WTC11 (cell line): ENCODE measurements around the gene FBH1. TPM values are rescaled to one million over a fixed set of nuclear protein-coding genes. Genes with fewer than 3 reads are reported as not detected.
"Not testable (repeated sequence)": the region's sequence is repeated elsewhere in the genome, so short reads cannot be mapped to it uniquely, and the experiment has no call there.

Source experiments
- ATAC-seq: fragments of 200-7000 bp; cut with Tn5 transposase; 2 replicates; pipeline ENCODE4 v1.10.0; 2021; ENCODE audit warnings: mild to moderate bottlenecking, moderate library complexity
- CTCF ChIA-PET: fragments of 300-600 bp; sonication (Branson Sonifier 250); formaldehyde crosslinking; loops from one replicate; lab custom pipeline; 2021; ENCODE audit warnings: antibody characterized with exemption; lab: Charles Lee
- POLR2A ChIA-PET: fragments of 350-600 bp; sonication (Branson Sonifier 250); formaldehyde crosslinking; loops from one replicate; lab custom pipeline; 2021; ENCODE audit warnings: antibody characterized with exemption; lab: Charles Lee
- DNase-seq: peaks from one replicate; pipeline ENCODE4 v3.0.0; 2021; ENCODE audit warnings: low spot score
- H3K27ac Mint-ChIP-seq: 2 replicates; pipeline ENCODE4 v1.8.0; 2021; ENCODE audit warnings: mixed read lengths
- H3K27me3 Mint-ChIP-seq: 2 replicates; pipeline ENCODE4 v1.8.0; 2021; ENCODE audit warnings: low read depth, mild to moderate bottlenecking, moderate library complexity, mixed read lengths
- H3K36me3 Mint-ChIP-seq: 2 replicates; pipeline ENCODE4 v1.8.0; 2021; ENCODE audit warnings: mixed read lengths
- H3K4me1 Mint-ChIP-seq: 2 replicates; pipeline ENCODE4 v1.8.0; 2022; ENCODE audit warnings: mixed read lengths
- H3K4me3 Mint-ChIP-seq: 2 replicates; pipeline ENCODE4 v1.8.0; 2021; ENCODE audit warnings: mild to moderate bottlenecking, moderate library complexity, mixed read lengths
- H3K9me3 Mint-ChIP-seq: 2 replicates; pipeline ENCODE4 v1.8.0; 2021; ENCODE audit warnings: mixed read lengths
- EMX1 ChIP-seq: fragments of 250-450 bp; sonication (Bioruptor Pico); IDR thresholded peaks from 2 replicates; pipeline ENCODE4 v1.8.0; 2021; ENCODE audit warnings: mild to moderate bottlenecking
- FOXP1 ChIP-seq: sonication (generic); formaldehyde crosslinking; IDR thresholded peaks from 2 replicates; pipeline ENCODE4 v1.8.0; 2022; ENCODE audit warnings: missing genetic modification reagents, mild to moderate bottlenecking, moderate library complexity, borderline replicate concordance
- IRF2 ChIP-seq: sonication (generic); formaldehyde crosslinking; IDR thresholded peaks from 2 replicates; pipeline ENCODE4 v1.8.0; 2022; ENCODE audit warnings: low read depth, missing genetic modification reagents, borderline replicate concordance
- JAZF1 ChIP-seq: fragments of 250-450 bp; sonication (Bioruptor Pico); IDR thresholded peaks from 2 replicates; pipeline ENCODE4 v1.9.0; 2021; ENCODE audit warnings: moderate library complexity, mild to moderate bottlenecking, inconsistent platforms
- KAT7 ChIP-seq: sonication (generic); formaldehyde crosslinking; IDR thresholded peaks from 2 replicates; pipeline ENCODE4 v1.8.1; 2023; ENCODE audit warnings: missing genetic modification reagents, mild to moderate bottlenecking, borderline replicate concordance
- NR1H2 ChIP-seq: sonication (generic); formaldehyde crosslinking; IDR thresholded peaks from 2 replicates; pipeline ENCODE4 v1.9.0; 2021; ENCODE audit warnings: mild to moderate bottlenecking, moderate library complexity, missing genetic modification reagents
- NR2C2 ChIP-seq: sonication (generic); formaldehyde crosslinking; IDR thresholded peaks from 2 replicates; pipeline ENCODE4 v1.8.0; 2022; ENCODE audit warnings: mild to moderate bottlenecking, missing genetic modification reagents
- NR3C1 ChIP-seq: sonication (generic); formaldehyde crosslinking; conservative IDR thresholded peaks from 2 replicates; pipeline ENCODE4 v1.8.1; 2023; ENCODE audit warnings: low read depth, mild to moderate bottlenecking, missing genetic modification reagents
- RELA ChIP-seq: sonication (generic); formaldehyde crosslinking; IDR thresholded peaks from 2 replicates; pipeline ENCODE4 v1.8.1; 2022; ENCODE audit warnings: missing genetic modification reagents, mild to moderate bottlenecking, borderline replicate concordance
- TP53 ChIP-seq: sonication (generic); formaldehyde crosslinking; IDR thresholded peaks from 2 replicates; pipeline ENCODE4 v1.8.1; 2023; ENCODE audit warnings: mild to moderate bottlenecking, missing genetic modification reagents
- ZNF121 ChIP-seq: sonication (generic); formaldehyde crosslinking; IDR thresholded peaks from 2 replicates; pipeline ENCODE4 v1.8.0; 2023; ENCODE audit warnings: missing genetic modification reagents
- ZNF263 ChIP-seq: sonication (generic); formaldehyde crosslinking; IDR thresholded peaks from 2 replicates; pipeline ENCODE4 v1.8.1; 2022; ENCODE audit warnings: low read depth, mild to moderate bottlenecking, moderate library complexity, missing genetic modification reagents
- ZNF423 ChIP-seq: fragments of 250-450 bp; sonication (Bioruptor Pico); IDR thresholded peaks from 2 replicates; pipeline ENCODE4 v2.1.2; 2022; ENCODE audit warnings: mild to moderate bottlenecking, moderate library complexity
- total RNA-seq: library from RNA; stranded (reverse); gene quantifications from 3 replicates; pipeline ENCODE4 v1.2.3, GENCODE V29; 2021
- TF ChIP-seq, protein P1 (sequence below): fragments of 250-450 bp; sonication (Bioruptor Pico); conservative IDR thresholded peaks from 2 replicates; pipeline ENCODE4 v1.9.0; 2021; ENCODE audit warnings: mild to moderate bottlenecking
- TF ChIP-seq, protein P2 (sequence below): sonication (generic); formaldehyde crosslinking; IDR thresholded peaks from 2 replicates; pipeline ENCODE4 v1.8.1; 2022; ENCODE audit warnings: low read depth, mild to moderate bottlenecking, moderate library complexity, missing genetic modification reagents, borderline replicate concordance
- TF ChIP-seq, protein P3 (sequence below): fragments of 250-450 bp; sonication (Bioruptor Pico); IDR thresholded peaks from 2 replicates; pipeline ENCODE4 v1.9.0; 2021; ENCODE audit warnings: mild to moderate bottlenecking
- TF ChIP-seq, protein P4 (sequence below): sonication (generic); formaldehyde crosslinking; IDR thresholded peaks from 2 replicates; pipeline ENCODE4 v1.8.0; 2023; ENCODE audit warnings: missing genetic modification reagents
- TF ChIP-seq, protein P5 (sequence below): sonication (generic); formaldehyde crosslinking; IDR thresholded peaks from 2 replicates; pipeline ENCODE4 v1.8.1; 2023; ENCODE audit warnings: mild to moderate bottlenecking, moderate library complexity, missing genetic modification reagents
- TF ChIP-seq, protein P6 (sequence below): sonication (generic); formaldehyde crosslinking; IDR thresholded peaks from 2 replicates; pipeline ENCODE4 v1.8.1; 2022; ENCODE audit warnings: mild to moderate bottlenecking, missing genetic modification reagents, moderate library complexity, borderline replicate concordance
- TF ChIP-seq, protein P7 (sequence below): fragments of 250-450 bp; sonication (Bioruptor Pico); IDR thresholded peaks from 2 replicates; pipeline ENCODE4 v1.8.0; 2021; ENCODE audit warnings: mild to moderate bottlenecking

The FBH1 gene
- total RNA-seq, 1 experiment from 2014 or later: 66.8 TPM

DNA sequence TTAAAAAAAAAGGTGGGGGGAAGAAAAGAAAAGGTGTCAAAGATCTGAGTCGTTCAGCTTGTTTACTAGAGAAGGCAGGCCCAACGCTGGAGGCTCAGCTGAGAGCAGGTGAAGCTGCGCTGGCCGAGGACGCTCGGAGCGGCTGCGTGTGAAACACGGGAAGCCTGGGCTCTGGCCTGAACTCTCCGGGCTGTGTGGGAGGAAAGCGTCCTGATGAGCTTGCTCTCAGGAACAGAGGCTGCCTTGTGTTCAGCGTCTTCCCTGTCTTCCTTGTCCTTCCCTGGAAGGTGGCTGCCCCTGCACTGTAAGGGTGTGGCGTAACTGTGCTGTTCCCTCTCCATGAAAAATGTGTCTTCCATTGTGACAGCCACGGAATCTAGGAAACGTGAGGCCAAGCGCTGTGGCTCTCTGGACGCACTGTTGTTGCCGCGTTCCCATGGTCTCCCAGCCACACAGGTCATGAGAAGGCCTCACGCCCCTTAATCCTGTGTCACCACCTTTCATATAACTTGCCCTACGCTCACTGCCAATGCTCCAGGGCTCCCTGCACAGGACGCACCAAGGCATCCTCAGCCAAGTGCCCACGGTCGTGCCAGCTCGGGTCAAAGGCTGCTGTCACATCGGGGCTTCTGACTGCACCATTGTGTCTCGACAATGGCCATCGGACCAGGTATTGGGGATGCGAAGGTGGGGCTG is 71.5 kb downstream of the FBH1 start:
- Mint-ChIP-seq H3K9me3 (no peaks in the 10 kb centered on the region), H3K4me3 (no peak overlapping the region), H3K4me1 (peaks cover 9% of the 10 kb centered on the region), H3K27ac (no peak overlapping the region; the same call in 1 of the 2 replicates), H3K27me3 (no peaks in the 10 kb centered on the region), H3K36me3 (no peaks in the 10 kb centered on the region)
- POLR2A ChIA-PET: no interaction called here
- DNase-seq (no peak), ATAC-seq (no peak)
- CTCF ChIA-PET: interaction anchor here (0.9 kb wide), 1 partner anchor 122 kb away, joined by 3 read pairs; no protein-coding TSS in a partner anchor
- TF ChIP-seq ZNF121 (CRISPR knock-in tag): no peak
- TF ChIP-seq, protein P1, sequence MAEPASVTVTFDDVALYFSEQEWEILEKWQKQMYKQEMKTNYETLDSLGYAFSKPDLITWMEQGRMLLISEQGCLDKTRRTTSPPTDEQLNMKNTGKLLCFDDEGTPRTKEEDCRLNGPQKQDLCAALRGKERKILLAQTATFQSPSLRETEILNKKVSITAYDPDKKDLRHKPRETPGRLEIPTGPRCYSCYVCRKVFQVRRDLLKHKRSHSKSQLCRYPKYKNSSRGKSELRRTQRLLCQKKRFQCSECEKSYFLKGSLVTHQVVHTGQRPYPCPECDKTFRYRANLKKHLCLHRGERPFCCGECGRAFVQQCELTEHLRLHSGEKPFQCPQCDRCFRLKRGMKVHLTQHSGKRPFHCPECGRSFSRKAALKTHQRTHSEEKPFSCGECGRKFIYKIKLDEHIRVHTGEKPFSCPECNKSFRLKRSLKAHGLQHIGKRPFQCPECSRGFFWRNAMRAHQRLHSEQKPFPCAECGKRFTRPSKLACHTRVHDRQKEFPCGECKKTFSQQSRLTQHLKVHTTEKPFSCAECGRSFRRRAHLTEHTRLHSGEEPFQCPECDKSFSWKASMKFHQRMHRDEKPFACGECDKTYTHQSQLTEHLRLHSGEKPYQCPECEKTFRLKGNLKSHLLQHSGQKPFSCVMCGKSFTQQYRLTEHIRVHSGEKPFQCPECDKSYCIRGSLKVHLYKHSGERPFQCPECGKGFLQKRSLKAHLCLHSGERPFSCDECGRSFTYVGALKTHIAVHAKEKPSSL: no peak
- no peak for TF ChIP-seq NR3C1 (CRISPR knock-in tag)
- TF ChIP-seq, protein P2, sequence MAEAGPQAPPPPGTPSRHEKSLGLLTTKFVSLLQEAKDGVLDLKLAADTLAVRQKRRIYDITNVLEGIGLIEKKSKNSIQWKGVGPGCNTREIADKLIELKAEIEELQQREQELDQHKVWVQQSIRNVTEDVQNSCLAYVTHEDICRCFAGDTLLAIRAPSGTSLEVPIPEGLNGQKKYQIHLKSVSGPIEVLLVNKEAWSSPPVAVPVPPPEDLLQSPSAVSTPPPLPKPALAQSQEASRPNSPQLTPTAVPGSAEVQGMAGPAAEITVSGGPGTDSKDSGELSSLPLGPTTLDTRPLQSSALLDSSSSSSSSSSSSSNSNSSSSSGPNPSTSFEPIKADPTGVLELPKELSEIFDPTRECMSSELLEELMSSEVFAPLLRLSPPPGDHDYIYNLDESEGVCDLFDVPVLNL (CRISPR knock-in tag): no peak
- TF ChIP-seq, protein P3, sequence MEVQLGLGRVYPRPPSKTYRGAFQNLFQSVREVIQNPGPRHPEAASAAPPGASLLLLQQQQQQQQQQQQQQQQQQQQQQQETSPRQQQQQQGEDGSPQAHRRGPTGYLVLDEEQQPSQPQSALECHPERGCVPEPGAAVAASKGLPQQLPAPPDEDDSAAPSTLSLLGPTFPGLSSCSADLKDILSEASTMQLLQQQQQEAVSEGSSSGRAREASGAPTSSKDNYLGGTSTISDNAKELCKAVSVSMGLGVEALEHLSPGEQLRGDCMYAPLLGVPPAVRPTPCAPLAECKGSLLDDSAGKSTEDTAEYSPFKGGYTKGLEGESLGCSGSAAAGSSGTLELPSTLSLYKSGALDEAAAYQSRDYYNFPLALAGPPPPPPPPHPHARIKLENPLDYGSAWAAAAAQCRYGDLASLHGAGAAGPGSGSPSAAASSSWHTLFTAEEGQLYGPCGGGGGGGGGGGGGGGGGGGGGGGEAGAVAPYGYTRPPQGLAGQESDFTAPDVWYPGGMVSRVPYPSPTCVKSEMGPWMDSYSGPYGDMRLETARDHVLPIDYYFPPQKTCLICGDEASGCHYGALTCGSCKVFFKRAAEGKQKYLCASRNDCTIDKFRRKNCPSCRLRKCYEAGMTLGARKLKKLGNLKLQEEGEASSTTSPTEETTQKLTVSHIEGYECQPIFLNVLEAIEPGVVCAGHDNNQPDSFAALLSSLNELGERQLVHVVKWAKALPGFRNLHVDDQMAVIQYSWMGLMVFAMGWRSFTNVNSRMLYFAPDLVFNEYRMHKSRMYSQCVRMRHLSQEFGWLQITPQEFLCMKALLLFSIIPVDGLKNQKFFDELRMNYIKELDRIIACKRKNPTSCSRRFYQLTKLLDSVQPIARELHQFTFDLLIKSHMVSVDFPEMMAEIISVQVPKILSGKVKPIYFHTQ (CRISPR knock-in tag): no peak
- TF ChIP-seq TP53 (CRISPR knock-in tag): no peak
- TF ChIP-seq, protein P4, sequence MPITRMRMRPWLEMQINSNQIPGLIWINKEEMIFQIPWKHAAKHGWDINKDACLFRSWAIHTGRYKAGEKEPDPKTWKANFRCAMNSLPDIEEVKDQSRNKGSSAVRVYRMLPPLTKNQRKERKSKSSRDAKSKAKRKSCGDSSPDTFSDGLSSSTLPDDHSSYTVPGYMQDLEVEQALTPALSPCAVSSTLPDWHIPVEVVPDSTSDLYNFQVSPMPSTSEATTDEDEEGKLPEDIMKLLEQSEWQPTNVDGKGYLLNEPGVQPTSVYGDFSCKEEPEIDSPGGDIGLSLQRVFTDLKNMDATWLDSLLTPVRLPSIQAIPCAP: no peak
- no peak for TF ChIP-seq ZNF423
- TF ChIP-seq FOXP1 (CRISPR knock-in tag): no peak
- no peak for TF ChIP-seq EMX1

DNA sequence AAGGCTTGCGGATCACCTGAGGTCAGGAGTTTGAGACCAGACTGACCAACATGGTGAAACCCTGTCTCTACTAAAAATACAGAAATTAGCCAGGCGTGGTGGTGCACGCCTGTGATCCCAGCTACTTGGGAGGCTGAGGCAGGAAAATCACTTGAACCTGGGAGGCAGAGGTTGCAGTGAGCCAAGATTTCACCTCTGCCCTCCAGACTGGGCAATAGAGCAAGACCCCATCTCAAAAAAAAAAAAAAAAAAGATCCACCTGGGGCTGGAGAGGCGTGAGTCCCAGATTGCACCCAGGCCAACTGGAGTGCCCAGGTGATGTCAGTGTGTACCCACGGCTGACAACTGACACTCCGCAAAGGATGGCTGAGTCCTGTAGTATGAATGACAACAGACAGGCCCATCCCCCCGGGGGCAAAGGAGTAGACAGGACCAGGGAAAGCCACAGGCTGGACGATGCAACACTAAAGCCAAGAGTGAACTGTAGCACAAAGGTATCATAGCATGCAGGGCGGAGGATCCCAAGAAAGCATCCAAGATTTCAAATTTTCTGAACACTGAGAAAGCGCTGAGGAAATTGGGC is 72.4 kb downstream of the FBH1 start:
- H3K36me3 Mint-ChIP-seq, H3K27me3 Mint-ChIP-seq, CTCF ChIA-PET, ATAC-seq, H3K4me3 Mint-ChIP-seq, DNase-seq, H3K9me3 Mint-ChIP-seq, POLR2A ChIA-PET, H3K27ac Mint-ChIP-seq, H3K4me1 Mint-ChIP-seq: not testable (repeated sequence)
- 0 out of 2 replicates have a peak, but pooled peaks have one; percentile 64 for TF ChIP-seq ZNF121 (CRISPR knock-in tag)

DNA sequence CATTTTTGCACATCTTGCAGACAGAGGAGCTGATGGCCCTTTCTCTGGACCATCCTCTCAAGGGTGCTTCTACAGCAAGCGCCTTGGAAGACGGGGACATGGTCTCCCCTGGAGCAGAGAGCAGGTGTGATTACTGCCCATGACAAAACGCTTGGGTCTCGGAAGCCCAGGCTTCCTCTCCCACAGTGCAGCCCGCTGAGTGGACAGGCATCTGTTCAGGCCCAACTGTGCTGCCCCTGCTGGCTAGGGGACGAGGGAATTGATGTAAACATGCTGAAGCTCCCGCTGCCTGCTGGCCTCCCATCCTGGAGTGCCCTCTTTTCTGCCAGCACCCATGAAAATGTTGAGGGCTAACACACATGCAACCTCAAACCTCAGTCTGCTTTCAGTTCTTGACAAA is 73.0 kb downstream of the FBH1 start:
- no peak overlapping the region for H3K4me3 Mint-ChIP-seq
- H3K27ac Mint-ChIP-seq: no peak overlapping the region
- no peak for DNase-seq
- H3K36me3 Mint-ChIP-seq: no peaks in the 10 kb centered on the region
- no peaks in the 10 kb centered on the region for H3K9me3 Mint-ChIP-seq
- peaks cover 9% of the 10 kb centered on the region for H3K4me1 Mint-ChIP-seq
- CTCF ChIA-PET: no interaction called here
- ATAC-seq: no peak; the same call in 1 of the 2 replicates
- H3K27me3 Mint-ChIP-seq: no peaks in the 10 kb centered on the region
- POLR2A ChIA-PET: no interaction called here
- TF ChIP-seq JAZF1 (CRISPR knock-in tag) (no peak), RELA (CRISPR knock-in tag) (no peak), NR2C2 (CRISPR knock-in tag) (no peak), KAT7 (CRISPR knock-in tag) (no peak), ZNF263 (CRISPR knock-in tag) (no peak), NR1H2 (CRISPR knock-in tag) (no peak), IRF2 (no peak)
- TF ChIP-seq, protein P5, sequence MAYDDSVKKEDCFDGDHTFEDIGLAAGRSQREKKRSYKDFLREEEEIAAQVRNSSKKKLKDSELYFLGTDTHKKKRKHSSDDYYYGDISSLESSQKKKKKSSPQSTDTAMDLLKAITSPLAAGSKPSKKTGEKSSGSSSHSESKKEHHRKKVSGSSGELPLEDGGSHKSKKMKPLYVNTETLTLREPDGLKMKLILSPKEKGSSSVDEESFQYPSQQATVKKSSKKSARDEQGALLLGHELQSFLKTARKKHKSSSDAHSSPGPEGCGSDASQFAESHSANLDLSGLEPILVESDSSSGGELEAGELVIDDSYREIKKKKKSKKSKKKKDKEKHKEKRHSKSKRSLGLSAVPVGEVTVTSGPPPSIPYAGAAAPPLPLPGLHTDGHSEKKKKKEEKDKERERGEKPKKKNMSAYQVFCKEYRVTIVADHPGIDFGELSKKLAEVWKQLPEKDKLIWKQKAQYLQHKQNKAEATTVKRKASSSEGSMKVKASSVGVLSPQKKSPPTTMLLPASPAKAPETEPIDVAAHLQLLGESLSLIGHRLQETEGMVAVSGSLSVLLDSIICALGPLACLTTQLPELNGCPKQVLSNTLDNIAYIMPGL (CRISPR knock-in tag): no peak
- TF ChIP-seq, protein P6, sequence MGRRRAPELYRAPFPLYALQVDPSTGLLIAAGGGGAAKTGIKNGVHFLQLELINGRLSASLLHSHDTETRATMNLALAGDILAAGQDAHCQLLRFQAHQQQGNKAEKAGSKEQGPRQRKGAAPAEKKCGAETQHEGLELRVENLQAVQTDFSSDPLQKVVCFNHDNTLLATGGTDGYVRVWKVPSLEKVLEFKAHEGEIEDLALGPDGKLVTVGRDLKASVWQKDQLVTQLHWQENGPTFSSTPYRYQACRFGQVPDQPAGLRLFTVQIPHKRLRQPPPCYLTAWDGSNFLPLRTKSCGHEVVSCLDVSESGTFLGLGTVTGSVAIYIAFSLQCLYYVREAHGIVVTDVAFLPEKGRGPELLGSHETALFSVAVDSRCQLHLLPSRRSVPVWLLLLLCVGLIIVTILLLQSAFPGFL (CRISPR knock-in tag): no peak
- TF ChIP-seq, protein P7, sequence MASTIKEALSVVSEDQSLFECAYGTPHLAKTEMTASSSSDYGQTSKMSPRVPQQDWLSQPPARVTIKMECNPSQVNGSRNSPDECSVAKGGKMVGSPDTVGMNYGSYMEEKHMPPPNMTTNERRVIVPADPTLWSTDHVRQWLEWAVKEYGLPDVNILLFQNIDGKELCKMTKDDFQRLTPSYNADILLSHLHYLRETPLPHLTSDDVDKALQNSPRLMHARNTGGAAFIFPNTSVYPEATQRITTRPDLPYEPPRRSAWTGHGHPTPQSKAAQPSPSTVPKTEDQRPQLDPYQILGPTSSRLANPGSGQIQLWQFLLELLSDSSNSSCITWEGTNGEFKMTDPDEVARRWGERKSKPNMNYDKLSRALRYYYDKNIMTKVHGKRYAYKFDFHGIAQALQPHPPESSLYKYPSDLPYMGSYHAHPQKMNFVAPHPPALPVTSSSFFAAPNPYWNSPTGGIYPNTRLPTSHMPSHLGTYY (CRISPR knock-in tag): no peak
